ENCODE results near the gene BTBD18. TPM values are rescaled to one million over a fixed set of nuclear protein-coding genes. Genes with fewer than 3 reads are reported as not detected.
A peak's percentile ranks its signal among the peaks of the same experiment; 100 is the strongest.

Gene BTBD18
- total and polyA plus RNA-seq, 2 donors (not counting 1 experiment from before 2014, with no cell fraction given): not detected

GRCh38 chr11:57776031-57776521 lies 24.5 kb upstream of the BTBD18 start:
- peak overlapping the region; percentile 42 for H3K4me2 ChIP-seq (ENCODE audit: extremely low read depth, insufficient read depth, low read length)
- peak in 1 of 2 donors; percentile 91 for DNase-seq (ENCODE audit: low read depth in 2 of 2)
- no peaks in the 10 kb centered on the region for H4K20me1 ChIP-seq (ENCODE audit: control insufficient read depth, extremely low read depth, insufficient read depth, low read length)
- H3K27me3 ChIP-seq (ENCODE audit: control insufficient read depth, insufficient read depth, low read length): no peaks in the 10 kb centered on the region
- peak overlapping the region in 1 of 4 experiments; percentile 42 for H3K4me3 ChIP-seq (replicated peaks in 1 of 4; ENCODE audit: control extremely low read depth in 1 of 4, insufficient read depth in 1 of 4, low read depth in 3 of 4, low read length in 4 of 4)
- peaks cover 92% of the 10 kb centered on the region for H3K79me2 ChIP-seq (ENCODE audit: control insufficient read depth, insufficient read depth, low read length)
- no peak overlapping the region for H2AFZ ChIP-seq (ENCODE audit: low read length)
- peak overlapping the region; percentile 63 for H3K27ac ChIP-seq (ENCODE audit: insufficient read depth, low read length)
- TF ChIP-seq EZH2 (IDR thresholded peaks at IDR 0.05; ENCODE audit: low read length, missing control alignments): no peak
- no peak for TF ChIP-seq CTCF (conservative IDR thresholded peaks at IDR 0.05 in 1 of 2, IDR thresholded peaks at IDR 0.05 in 1 of 2; ENCODE audit: low read depth in 1 of 2, low read length in 2 of 2)
- peaks cover 29% of the 10 kb centered on the region for H3K4me1 ChIP-seq (ENCODE audit: control insufficient read depth, extremely low read depth, insufficient read depth, low read length)
- no peak overlapping the region for H3K9ac ChIP-seq (ENCODE audit: insufficient read depth, low read length)
- no peaks in the 10 kb centered on the region for H3K9me3 ChIP-seq (ENCODE audit: control insufficient read depth, insufficient read depth, low read depth, low read length)
- no peaks in the 10 kb centered on the region for H3K36me3 ChIP-seq (ENCODE audit: control insufficient read depth, insufficient read depth, low read length)

GRCh38 chr11:57775491-57775890 lies 23.9 kb upstream of the BTBD18 start:
- Histone ChIP-seq H2AFZ (ENCODE audit: low read length) (no peak overlapping the region), H3K27me3 (ENCODE audit: control insufficient read depth, insufficient read depth, low read length) (no peaks in the 10 kb centered on the region), H3K9ac (ENCODE audit: insufficient read depth, low read length) (no peak overlapping the region), H3K4me1 (ENCODE audit: control insufficient read depth, extremely low read depth, insufficient read depth, low read length) (peaks cover 29% of the 10 kb centered on the region), H3K4me2 (ENCODE audit: extremely low read depth, insufficient read depth, low read length) (peak overlapping the region; percentile 42), H4K20me1 (ENCODE audit: control insufficient read depth, extremely low read depth, insufficient read depth, low read length) (no peaks in the 10 kb centered on the region), H3K4me3 (replicated peaks in 1 of 4; ENCODE audit: control extremely low read depth in 1 of 4, insufficient read depth in 1 of 4, low read depth in 3 of 4, low read length in 4 of 4) (peak overlapping the region in 2 of 4 experiments; percentile 22 to 42), H3K9me3 (ENCODE audit: control insufficient read depth, insufficient read depth, low read depth, low read length) (no peaks in the 10 kb centered on the region), H3K27ac (ENCODE audit: insufficient read depth, low read length) (peak overlapping the region; percentile 63), H3K36me3 (ENCODE audit: control insufficient read depth, insufficient read depth, low read length) (no peaks in the 10 kb centered on the region), H3K79me2 (ENCODE audit: control insufficient read depth, insufficient read depth, low read length) (peaks cover 92% of the 10 kb centered on the region)
- no peak for TF ChIP-seq CTCF (conservative IDR thresholded peaks at IDR 0.05 in 1 of 2, IDR thresholded peaks at IDR 0.05 in 1 of 2; ENCODE audit: low read depth in 1 of 2, low read length in 2 of 2)
- no peak for TF ChIP-seq EZH2 (IDR thresholded peaks at IDR 0.05; ENCODE audit: low read length, missing control alignments)
- no peak for DNase-seq (ENCODE audit: low read depth in 2 of 2)

GRCh38 chr11:57773026-57773598 lies 21.5 kb upstream of the BTBD18 start:
- H3K27me3 ChIP-seq (ENCODE audit: control insufficient read depth, insufficient read depth, low read length): no peaks in the 10 kb centered on the region
- no peak overlapping the region for H3K4me2 ChIP-seq (ENCODE audit: extremely low read depth, insufficient read depth, low read length)
- DNase-seq (ENCODE audit: low read depth in 2 of 2): no peak
- no peaks in the 10 kb centered on the region for H4K20me1 ChIP-seq (ENCODE audit: control insufficient read depth, extremely low read depth, insufficient read depth, low read length)
- peaks cover 25% of the 10 kb centered on the region for H3K4me1 ChIP-seq (ENCODE audit: control insufficient read depth, extremely low read depth, insufficient read depth, low read length)
- H3K27ac ChIP-seq (ENCODE audit: insufficient read depth, low read length): no peak overlapping the region
- H3K9me3 ChIP-seq (ENCODE audit: control insufficient read depth, insufficient read depth, low read depth, low read length): no peaks in the 10 kb centered on the region
- H2AFZ ChIP-seq (ENCODE audit: low read length): no peak overlapping the region
- no peak for TF ChIP-seq EZH2 (IDR thresholded peaks at IDR 0.05; ENCODE audit: low read length, missing control alignments)
- no peak for TF ChIP-seq CTCF (conservative IDR thresholded peaks at IDR 0.05 in 1 of 2, IDR thresholded peaks at IDR 0.05 in 1 of 2; ENCODE audit: low read depth in 1 of 2, low read length in 2 of 2)
- H3K4me3 ChIP-seq (replicated peaks in 1 of 4; ENCODE audit: control extremely low read depth in 1 of 4, insufficient read depth in 1 of 4, low read depth in 3 of 4, low read length in 4 of 4): no peak overlapping the region
- no peak overlapping the region for H3K9ac ChIP-seq (ENCODE audit: insufficient read depth, low read length)
- H3K36me3 ChIP-seq (ENCODE audit: control insufficient read depth, insufficient read depth, low read length): no peaks in the 10 kb centered on the region
- peaks cover 93% of the 10 kb centered on the region for H3K79me2 ChIP-seq (ENCODE audit: control insufficient read depth, insufficient read depth, low read length)

Measured in fibroblast of lung (primary cell).